ENCODE measurements around the gene MINAR2.

The MINAR2 gene

GRCh38 chr5:129773376-129773775, 25.5 kb downstream of the MINAR2 start:
- DNase-seq = no peak

GRCh38 chr5:129781594-129781993, 33.7 kb downstream of the MINAR2 start:
- DNase-seq = no peak

DNA sequence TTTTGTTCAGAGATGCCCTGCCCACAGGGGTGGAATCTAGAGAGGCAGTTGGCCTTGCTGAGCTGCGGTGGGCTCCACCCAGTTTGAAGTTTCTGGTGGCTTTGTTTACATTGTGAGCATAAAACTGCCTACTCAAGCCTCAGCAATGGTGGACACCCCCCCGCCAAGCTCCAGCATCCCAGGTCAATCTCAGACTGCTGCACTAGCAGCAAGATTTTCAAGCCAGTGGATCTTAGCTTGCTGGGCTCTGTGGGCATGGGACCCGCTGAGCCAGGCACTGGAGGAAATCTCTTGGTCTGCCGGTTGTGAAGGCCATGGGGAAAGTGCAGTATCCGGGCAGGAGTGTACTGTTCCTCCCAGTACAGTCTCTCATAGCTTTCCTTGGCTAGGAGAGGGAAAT, 55.5 kb downstream of the MINAR2 start:
- DNase-seq = no peak

DNA sequence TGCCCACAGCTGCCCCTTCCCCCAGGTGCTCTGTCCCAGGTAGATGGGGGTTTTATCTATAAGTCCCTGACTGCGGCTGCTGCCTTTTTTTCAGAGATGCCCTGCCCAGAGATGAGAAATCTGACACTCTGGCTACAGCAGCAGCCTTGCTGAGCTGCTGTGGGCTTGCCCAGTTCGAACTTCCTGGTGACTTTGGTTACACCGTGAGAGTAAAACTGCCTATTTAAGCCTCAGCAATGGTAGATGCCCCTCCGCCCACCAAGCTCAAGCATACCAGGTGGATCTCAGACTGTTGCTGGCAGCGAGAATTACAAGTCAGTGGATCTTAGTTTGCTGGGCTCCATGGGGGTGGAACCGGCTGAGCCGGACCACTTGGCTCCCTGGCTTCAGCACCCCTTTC, 56.8 kb downstream of the MINAR2 start:
- DNase-seq = no peak

DNA sequence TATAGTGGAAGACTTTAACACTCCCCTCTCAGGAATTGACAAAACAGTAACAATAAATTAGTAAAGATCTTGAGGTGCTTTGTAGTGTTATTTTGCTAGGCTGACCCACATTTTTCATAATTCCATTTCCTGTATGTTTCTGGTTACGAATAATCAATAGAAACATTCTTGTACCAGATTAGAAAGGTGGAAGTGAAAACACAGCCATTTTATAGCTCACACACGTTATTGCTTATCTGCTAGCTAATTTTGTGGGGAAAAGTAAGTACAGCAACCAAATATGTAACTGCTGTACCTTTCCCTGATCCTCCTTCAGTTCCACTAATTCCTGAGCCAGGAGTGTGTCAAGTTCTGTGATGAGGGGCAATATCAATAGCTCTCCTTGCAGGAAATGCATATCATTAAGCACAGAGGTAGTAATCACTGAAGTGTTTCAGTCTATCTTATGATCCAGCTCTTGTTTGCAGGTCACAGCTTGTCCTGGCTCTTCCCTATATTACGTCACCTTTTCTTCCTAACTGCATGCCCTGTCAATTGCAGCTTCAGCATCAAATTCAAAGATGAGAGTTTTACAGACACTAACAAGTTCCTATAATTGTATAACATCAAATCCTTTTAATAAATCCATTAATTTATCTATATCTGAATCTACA, 59.4 kb downstream of the MINAR2 start:
- DNase-seq = no peak

Measured in NCI-H2029 treated with DMSO at 0.1 percent for 48 hours (cell line).